IMR-90 (cell line): ENCODE measurements around the gene ARHGEF33. TPM values are rescaled to one million over a fixed set of nuclear protein-coding genes. Genes with fewer than 3 reads are reported as not detected.

Source experiments
- ATAC-seq: fragments of 200-7000 bp; cut with Tn5 transposase; 2 replicates; pipeline ENCODE4 v1.9.1; 2020; ENCODE audit warnings: low read depth, mild to moderate bottlenecking, moderate library complexity
- BruUV-seq: library from RNA; stranded (reverse); fragments of 400-500 nt; replicated peaks from 2 replicates; lab custom pipeline; 2021; lab: Mats Ljungman, UMichigan
- CTCF ChIA-PET: fragments of 300-600 bp; formaldehyde crosslinking; extraction: SDS; loops from one replicate; lab custom pipeline; 2021; ENCODE audit warnings: antibody characterized with exemption; lab: Yijun Ruan, JAX
- POLR2A ChIA-PET: fragments of 300-600 bp; sonication (Branson Sonifier 250); formaldehyde crosslinking; loops from one replicate; lab custom pipeline; 2022; ENCODE audit warnings: antibody characterized with exemption; ENCODE audit not compliant: unreplicated experiment; lab: Charles Lee
- DNase-seq: peaks from one replicate; pipeline ENCODE4 v3.0.0; 2013
- H2AFZ ChIP-seq: replicated peaks from 2 replicates; pipeline ENCODE3; 2013; ENCODE audit warnings: low read length, mild to moderate bottlenecking; ENCODE audit not compliant: poor library complexity
- H2AK5ac ChIP-seq: 2 replicates; pipeline ENCODE4 v1.6.1; 2013; ENCODE audit warnings: low read depth, low read length, inconsistent platforms
- H2AK9ac ChIP-seq: replicated peaks from 2 replicates; pipeline ENCODE3; 2013; ENCODE audit warnings: mild to moderate bottlenecking, low read depth, low read length, moderate library complexity; ENCODE audit not compliant: poor library complexity
- H2BK120ac ChIP-seq: 2 replicates; pipeline ENCODE4 v1.6.1; 2013; ENCODE audit warnings: low read depth, low read length, inconsistent platforms
- H2BK15ac ChIP-seq: 3 replicates; pipeline ENCODE4 v1.6.1; 2013; ENCODE audit warnings: low read depth, low read length, inconsistent platforms
- H2BK20ac ChIP-seq: 2 replicates; pipeline ENCODE4 v1.6.1; 2013; ENCODE audit warnings: low read depth, mild to moderate bottlenecking, inconsistent platforms, low read length, moderate library complexity
- H2BK5ac ChIP-seq: 2 replicates; pipeline ENCODE4 v1.6.1; 2013; ENCODE audit warnings: mild to moderate bottlenecking, low read depth, low read length, inconsistent platforms; ENCODE audit not compliant: poor library complexity, severe bottlenecking
- H3K14ac ChIP-seq: replicated peaks from 2 replicates; pipeline ENCODE4 v1.6.1; 2013; ENCODE audit warnings: low read depth, low read length, inconsistent platforms
- H3K18ac ChIP-seq: 2 replicates; pipeline ENCODE4 v1.6.1; 2013; ENCODE audit warnings: low read depth, low read length, control low read depth
- H3K23ac ChIP-seq: 2 replicates; pipeline ENCODE4 v1.6.1; 2013; ENCODE audit warnings: low read depth, low read length, inconsistent platforms
- H3K27ac ChIP-seq: 2 replicates; pipeline ENCODE4 v1.5.1; 2013; ENCODE audit warnings: mild to moderate bottlenecking, control low read depth, low read length; ENCODE audit not compliant: insufficient read depth
- H3K27me3 ChIP-seq: 2 replicates; pipeline ENCODE4 v1.6.1; 2013; ENCODE audit warnings: low read length; ENCODE audit not compliant: control insufficient read depth, insufficient read depth
- H3K36me3 ChIP-seq: 2 replicates; pipeline ENCODE4 v1.6.1; 2013; ENCODE audit warnings: low read length, mixed read lengths; ENCODE audit not compliant: control insufficient read depth, insufficient read depth
- H3K4ac ChIP-seq: 2 replicates; pipeline ENCODE4 v1.6.1; 2013; ENCODE audit warnings: low read depth, low read length, inconsistent platforms
- H3K4me1 ChIP-seq: 2 replicates; pipeline ENCODE4 v1.6.1; 2013; ENCODE audit warnings: low read length, mixed read lengths; ENCODE audit not compliant: control insufficient read depth, insufficient read depth
- H3K4me2 ChIP-seq: 2 replicates; pipeline ENCODE4 v1.6.1; 2013; ENCODE audit warnings: low read depth, mild to moderate bottlenecking, control low read depth, low read length, moderate library complexity
- H3K4me3 ChIP-seq: 2 replicates; pipeline ENCODE4 v1.5.1; 2013; ENCODE audit warnings: low read depth, mild to moderate bottlenecking, control low read depth, low read length, moderate library complexity; ENCODE audit not compliant: insufficient read depth
- H3K56ac ChIP-seq: 2 replicates; pipeline ENCODE4 v1.6.1; 2013; ENCODE audit warnings: low read length, inconsistent platforms; ENCODE audit not compliant: insufficient read depth; ENCODE audit errors: extremely low read depth
- H3K79me1 ChIP-seq, 2 experiments: 2 replicates each; pipeline ENCODE4 v1.6.1; 2013; ENCODE audit warnings: low read length in 2 of 2, inconsistent platforms in 1 of 2, low read depth in 1 of 2
- H3K9ac ChIP-seq: 2 replicates; pipeline ENCODE4 v1.6.1; 2013; ENCODE audit warnings: low read depth, low read length, control low read depth
- H3K9me1 ChIP-seq: 2 replicates; pipeline ENCODE4 v1.6.1; 2013; ENCODE audit warnings: low read length, inconsistent platforms; ENCODE audit not compliant: insufficient read depth
- H3K9me3 ChIP-seq: 2 replicates; pipeline ENCODE4 v1.6.1; 2013; ENCODE audit warnings: low read length; ENCODE audit not compliant: control insufficient read depth, insufficient read depth
- H4K20me1 ChIP-seq: 2 replicates; pipeline ENCODE4 v1.6.1; 2013; ENCODE audit warnings: low read length, inconsistent platforms; ENCODE audit not compliant: insufficient read depth
- H4K5ac ChIP-seq: 2 replicates; pipeline ENCODE4 v1.6.1; 2013; ENCODE audit warnings: mild to moderate bottlenecking, low read depth, low read length, control low read depth
- H4K8ac ChIP-seq, 2 experiments: 2 replicates each; pipeline ENCODE4 v1.6.1; 2013; ENCODE audit warnings: low read depth in 2 of 2, low read length in 2 of 2, control low read depth in 1 of 2, inconsistent platforms in 1 of 2
- H4K91ac ChIP-seq: 2 replicates; pipeline ENCODE4 v1.6.1; 2013; ENCODE audit warnings: low read depth, low read length, inconsistent platforms; ENCODE audit not compliant: insufficient read depth
- BHLHE40 ChIP-seq: fragments of 150-350 bp; IDR thresholded peaks from 2 replicates; pipeline ENCODE4 v1.6.1; 2016; ENCODE audit warnings: mild to moderate bottlenecking, low read depth, low read length
- CEBPB ChIP-seq: IDR thresholded peaks from 2 replicates; pipeline ENCODE4 v1.6.1; 2012; ENCODE audit warnings: low read depth, low read length, improper control_type of control experiment
- CHD1 ChIP-seq: IDR thresholded peaks from 2 replicates; pipeline ENCODE4 v1.6.1; 2012; ENCODE audit warnings: low read depth, low read length, improper control_type of control experiment
- MAFK ChIP-seq: IDR thresholded peaks from 2 replicates; pipeline ENCODE4 v1.6.1; 2012; ENCODE audit warnings: low read depth, low read length, improper control_type of control experiment
- MXI1 ChIP-seq: IDR thresholded peaks from 2 replicates; pipeline ENCODE4 v1.6.1; 2012; ENCODE audit warnings: low read depth, mild to moderate bottlenecking, low read length, moderate library complexity, borderline replicate concordance
- NFE2L2 ChIP-seq: fragments of 150-350 bp; IDR thresholded peaks from 2 replicates; pipeline ENCODE4 v1.6.1; 2016; ENCODE audit warnings: low read depth, mild to moderate bottlenecking, low read length
- RFX5 ChIP-seq: IDR thresholded peaks from 2 replicates; pipeline ENCODE4 v1.8.0; 2012; ENCODE audit warnings: low read depth, mild to moderate bottlenecking, low read length, moderate library complexity
- SMC3 ChIP-seq: fragments of 150-350 bp; IDR thresholded peaks from 2 replicates; pipeline ENCODE4 v1.6.1; 2016; ENCODE audit warnings: low read depth, mild to moderate bottlenecking, antibody characterized with exemption, low read length, moderate library complexity
- USF2 ChIP-seq: fragments of 150-350 bp; IDR thresholded peaks from 2 replicates; pipeline ENCODE4 v1.6.1; 2017; ENCODE audit warnings: mild to moderate bottlenecking, antibody characterized with exemption, low read length, low read depth
- WGBS, 2 experiments: methylation state at CpG; one replicate each; pipeline versions ENCODE4 v1.1.5 to v1.1.7; 2013; ENCODE audit warnings: missing lambda C conversion rate in 2 of 2; ENCODE audit not compliant: insufficient read length in 1 of 2; ENCODE audit errors: extremely low coverage in 2 of 2; 5-methylcytosine and 5-hydroxymethylcytosine counted together
- dilution Hi-C: fragments of 300-500 bp; cut with HindIII; formaldehyde crosslinking; loops from one replicate; pipeline ENCODE4 v1.14.3; 2018; ENCODE audit warnings: low sequenced_read_pairs; ENCODE audit not compliant: unreplicated experiment
- in situ Hi-C: fragments of 300-500 bp; cut with MboI; formaldehyde crosslinking; loops from 3 replicates; pipeline ENCODE4 v1.14.3; 2019; ENCODE audit warnings: low sequenced_read_pairs, inconsistent platforms, mixed read lengths
- intact Hi-C: fragments of 100-400 bp; cut with micrococcal nuclease; formaldehyde crosslinking; loops from 2 replicates; pipeline ENCODE4 v1.10.0; 2022
- polyA plus RNA-seq, 3 experiments: library from polyadenylated mRNA; depleted of rRNA; stranded (reverse); fragments of >200 nt; gene quantifications; 2 replicates each; pipeline ENCODE4 v1.2.3, GENCODE V29; 2012; ENCODE audit warnings: low replicate concordance in 1 of 3
- total RNA-seq: library from RNA; depleted of rRNA; stranded (reverse); fragments of >200 nt; gene quantifications from 2 replicates; pipeline ENCODE4 v1.2.3, GENCODE V29; 2012

The ARHGEF33 gene
- total and polyA plus RNA-seq, 2 of the 4 experiments (the other 2 are of a cell fraction) = 0.18 to 0.21 TPM

DNA sequence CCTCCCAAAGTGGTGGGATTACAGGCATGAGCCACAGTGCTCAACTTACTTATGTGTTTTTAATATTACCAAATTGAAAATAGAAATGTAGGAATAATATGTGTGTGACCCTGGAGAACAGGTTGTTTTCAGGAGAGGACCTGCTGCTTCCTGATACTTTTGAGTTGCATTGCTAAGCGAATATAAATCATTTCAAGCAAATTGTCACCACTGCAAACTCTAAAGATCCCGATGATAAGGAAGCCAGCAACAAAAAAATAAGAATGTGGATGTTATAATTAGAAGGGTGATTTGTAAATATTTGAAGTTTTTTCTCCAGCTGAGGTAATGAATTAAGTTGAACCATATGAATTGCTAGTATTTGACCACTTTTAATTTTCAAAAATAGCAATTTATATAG is 40.9 kb downstream of the ARHGEF33 start:
- TF ChIP-seq BHLHE40 = no peak
- no peak for TF ChIP-seq CHD1
- TF ChIP-seq RFX5 = no peak
- TF ChIP-seq SMC3 = no peak
- TF ChIP-seq NFE2L2 = no peak
- TF ChIP-seq CEBPB = no peak
- TF ChIP-seq MXI1 = no peak
- no peak for TF ChIP-seq MAFK
- no peak for TF ChIP-seq USF2
- H3K4ac ChIP-seq = no peak overlapping the region
- H3K27me3 ChIP-seq = no peaks in the 10 kb centered on the region
- no peak overlapping the region for H2BK15ac ChIP-seq
- H3K14ac ChIP-seq = no peak overlapping the region
- ATAC-seq (no peak), DNase-seq (no peak)
- no peaks in the 10 kb centered on the region for H3K79me1 ChIP-seq
- no TSS peak for BruUV-seq
- H4K20me1 ChIP-seq = no peaks in the 10 kb centered on the region
- WGBS, 2 experiments = no CpG with 5 or more reads among the region's 2 CpGs
- no peak overlapping the region for H2BK120ac ChIP-seq
- H3K4me1 ChIP-seq = peaks cover 4% of the 10 kb centered on the region; the same call in 1 of the 2 replicates
- no peak overlapping the region for H3K9ac ChIP-seq
- ChIA-PET POLR2A (no interaction called here), CTCF (no interaction called here)
- no peak overlapping the region for H4K5ac ChIP-seq
- H3K4me2 ChIP-seq = no peak overlapping the region
- H3K23ac ChIP-seq = no peak overlapping the region
- intact Hi-C loops = no loop called here
- H2BK5ac ChIP-seq = no peak overlapping the region
- in situ Hi-C loops = no loop called here
- no peak overlapping the region for H3K4me3 ChIP-seq
- no peak overlapping the region for H2AK5ac ChIP-seq
- no peak overlapping the region for H3K27ac ChIP-seq
- no peak overlapping the region for H3K18ac ChIP-seq
- no peak overlapping the region for H4K8ac ChIP-seq
- no peak overlapping the region for H2AK9ac ChIP-seq
- H3K9me3 ChIP-seq = no peaks in the 10 kb centered on the region
- H2AFZ ChIP-seq = no peak overlapping the region
- H2BK20ac ChIP-seq = no peak overlapping the region
- dilution Hi-C loops = no loop called here
- H4K91ac ChIP-seq = no peak overlapping the region
- no peak overlapping the region for H3K56ac ChIP-seq
- H3K9me1 ChIP-seq = no peaks in the 10 kb centered on the region
- H3K36me3 ChIP-seq = no peaks in the 10 kb centered on the region
